Measurements from ENCODE around the gene GFI1.

DNA sequence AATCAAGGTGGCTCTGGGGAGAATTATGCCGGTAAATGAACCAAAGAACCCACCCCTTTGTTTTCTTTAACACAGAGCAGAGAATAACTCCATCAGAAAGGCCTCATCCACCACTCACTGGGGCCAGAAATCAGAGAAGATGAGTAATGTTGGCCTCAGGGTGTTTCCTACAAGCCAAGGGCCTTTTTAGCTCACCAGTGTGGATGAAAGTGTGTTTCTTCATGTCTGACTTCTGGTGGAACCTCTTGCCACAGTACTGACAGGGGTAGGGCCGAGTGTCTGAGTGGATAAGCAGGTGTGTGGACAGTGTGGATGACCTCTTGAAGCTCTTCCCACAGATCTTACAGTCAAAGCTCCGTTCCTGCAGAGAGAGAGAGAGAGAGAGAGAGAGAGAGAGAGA lies 8.3 kb downstream of the GFI1 start:
- TF ChIP-seq, protein P1, sequence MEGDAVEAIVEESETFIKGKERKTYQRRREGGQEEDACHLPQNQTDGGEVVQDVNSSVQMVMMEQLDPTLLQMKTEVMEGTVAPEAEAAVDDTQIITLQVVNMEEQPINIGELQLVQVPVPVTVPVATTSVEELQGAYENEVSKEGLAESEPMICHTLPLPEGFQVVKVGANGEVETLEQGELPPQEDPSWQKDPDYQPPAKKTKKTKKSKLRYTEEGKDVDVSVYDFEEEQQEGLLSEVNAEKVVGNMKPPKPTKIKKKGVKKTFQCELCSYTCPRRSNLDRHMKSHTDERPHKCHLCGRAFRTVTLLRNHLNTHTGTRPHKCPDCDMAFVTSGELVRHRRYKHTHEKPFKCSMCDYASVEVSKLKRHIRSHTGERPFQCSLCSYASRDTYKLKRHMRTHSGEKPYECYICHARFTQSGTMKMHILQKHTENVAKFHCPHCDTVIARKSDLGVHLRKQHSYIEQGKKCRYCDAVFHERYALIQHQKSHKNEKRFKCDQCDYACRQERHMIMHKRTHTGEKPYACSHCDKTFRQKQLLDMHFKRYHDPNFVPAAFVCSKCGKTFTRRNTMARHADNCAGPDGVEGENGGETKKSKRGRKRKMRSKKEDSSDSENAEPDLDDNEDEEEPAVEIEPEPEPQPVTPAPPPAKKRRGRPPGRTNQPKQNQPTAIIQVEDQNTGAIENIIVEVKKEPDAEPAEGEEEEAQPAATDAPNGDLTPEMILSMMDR (IDR thresholded peaks at IDR 0.05): no peak
- TF ChIP-seq POLR2AphosphoS5 (IDR thresholded peaks at IDR 0.05): no peak

Data from sigmoid colon (tissue), 4 donors.